DND-41 (cell line): Measurements from ENCODE around the gene RPTN.

Experiments used
- CTCF ChIP-seq: IDR thresholded peaks from 2 replicates; pipeline ENCODE4 v1.5.1; 2012; ENCODE audit warnings: borderline replicate concordance, low read length, moderate library complexity, mild to moderate bottlenecking; ENCODE audit not compliant: poor library complexity, severe bottlenecking; ENCODE audit errors: extremely low read depth
- EZH2 ChIP-seq: IDR thresholded peaks from 3 replicates; pipeline ENCODE4 v1.6.1; 2012; ENCODE audit warnings: borderline replicate concordance, low read depth, mild to moderate bottlenecking, moderate library complexity, low read length, inconsistent platforms; ENCODE audit not compliant: severe bottlenecking

- TF ChIP-seq CTCF (no peak), EZH2 (no peak)
Measured at GRCh38 chr1:152190589-152190988, 31.6 kb upstream of the RPTN start.
